Neuronal stem cell (in vitro differentiated cells): ENCODE results near the gene BAZ1A.

Source experiments
- DNase-seq: peaks from one replicate; pipeline ENCODE4 v3.0.0-alpha.2; 2013; ENCODE audit warnings: low spot score
- H2AFZ ChIP-seq: one replicate; pipeline ENCODE4 v1.6.1; 2013; ENCODE audit warnings: mild to moderate bottlenecking, low read length, inconsistent platforms
- H2AK5ac ChIP-seq: 2 replicates; pipeline ENCODE4 v1.6.1; 2013; ENCODE audit warnings: low read depth, mild to moderate bottlenecking, inconsistent platforms, low read length, moderate library complexity, mixed read lengths
- H2BK120ac ChIP-seq: 2 replicates; pipeline ENCODE4 v1.6.1; 2013; ENCODE audit warnings: low read depth, mild to moderate bottlenecking, inconsistent platforms, low read length, moderate library complexity, mixed read lengths
- H2BK12ac ChIP-seq: one replicate; pipeline ENCODE4 v1.6.1; 2013; ENCODE audit warnings: low read length, inconsistent platforms
- H2BK15ac ChIP-seq: 2 replicates; pipeline ENCODE4 v1.6.1; 2013; ENCODE audit warnings: mild to moderate bottlenecking, low read length, inconsistent platforms, mixed read lengths
- H2BK5ac ChIP-seq: one replicate; pipeline ENCODE4 v1.6.1; 2013; ENCODE audit warnings: inconsistent platforms, mild to moderate bottlenecking, low read length, moderate library complexity
- H3K14ac ChIP-seq: one replicate; pipeline ENCODE4 v1.6.1; 2013; ENCODE audit warnings: low read length, inconsistent platforms
- H3K18ac ChIP-seq: 2 replicates; pipeline ENCODE4 v1.6.1; 2013; ENCODE audit warnings: low read length, inconsistent platforms
- H3K23ac ChIP-seq: 2 replicates; pipeline ENCODE4 v1.6.1; 2013; ENCODE audit warnings: low read depth, mild to moderate bottlenecking, mixed read lengths, low read length, inconsistent platforms; ENCODE audit not compliant: poor library complexity
- H3K27ac ChIP-seq: replicated peaks from 3 replicates; pipeline ENCODE4 v1.5.1; 2013; ENCODE audit warnings: low read length, inconsistent platforms
- H3K27me3 ChIP-seq, 3 experiments: 2 replicates each; pipeline ENCODE4 v1.6.1; 2013; ENCODE audit warnings: low read length in 3 of 3, mild to moderate bottlenecking in 2 of 3, inconsistent platforms in 1 of 3, low read depth in 1 of 3, mixed read lengths in 1 of 3, moderate library complexity in 1 of 3; ENCODE audit not compliant: control insufficient read depth in 3 of 3, insufficient read depth in 3 of 3
- H3K36me3 ChIP-seq, 2 donors: replicated peaks in 1 of 2; 2 replicates each; pipeline ENCODE4 v1.6.1; 2013; ENCODE audit warnings: low read length in 2 of 2; ENCODE audit not compliant: control insufficient read depth in 2 of 2, insufficient read depth in 2 of 2
- H3K4ac ChIP-seq: 2 replicates; pipeline ENCODE4 v1.6.1; 2013; ENCODE audit warnings: inconsistent platforms, mild to moderate bottlenecking, low read length, moderate library complexity
- H3K4me1 ChIP-seq, 2 donors: 1 replicate in 1 of 2; 2 replicates in 1 of 2; pipeline ENCODE4 v1.6.1; 2013; ENCODE audit warnings: low read length in 2 of 2, low read depth in 1 of 2; ENCODE audit not compliant: control insufficient read depth in 2 of 2, insufficient read depth in 1 of 2
- H3K4me2 ChIP-seq: one replicate; pipeline ENCODE4 v1.6.1; 2013; ENCODE audit warnings: mild to moderate bottlenecking, low read length, inconsistent platforms; ENCODE audit not compliant: insufficient read depth, poor library complexity, severe bottlenecking
- H3K4me3 ChIP-seq, 2 donors: 2 replicates each; pipeline ENCODE4 v1.5.1; 2013; ENCODE audit warnings: low read length in 2 of 2, mild to moderate bottlenecking in 2 of 2, inconsistent platforms in 1 of 2, moderate library complexity in 1 of 2
- H3K79me1 ChIP-seq: one replicate; pipeline ENCODE4 v1.6.1; 2013; ENCODE audit warnings: low read depth, mild to moderate bottlenecking, inconsistent platforms, low read length, moderate library complexity
- H3K9ac ChIP-seq: one replicate; pipeline ENCODE4 v1.6.1; 2013; ENCODE audit warnings: mild to moderate bottlenecking, low read depth, low read length, inconsistent platforms; ENCODE audit not compliant: poor library complexity
- H3K9me3 ChIP-seq, 2 donors: replicated peaks in 1 of 2; 2 replicates each; pipeline versions ENCODE3 to v1.6.1; 2013; ENCODE audit warnings: low read length in 2 of 2, mild to moderate bottlenecking in 2 of 2, inconsistent platforms in 1 of 2, low read depth in 1 of 2, mixed read lengths in 1 of 2, moderate library complexity in 1 of 2; ENCODE audit not compliant: control insufficient read depth in 2 of 2, insufficient read depth in 1 of 2
- H4K8ac ChIP-seq: one replicate; pipeline ENCODE4 v1.6.1; 2013; ENCODE audit warnings: low read depth, mild to moderate bottlenecking, inconsistent platforms, low read length, moderate library complexity
- H4K91ac ChIP-seq: one replicate; pipeline ENCODE4 v1.6.1; 2013; ENCODE audit warnings: low read length, low read depth, mild to moderate bottlenecking, inconsistent platforms; ENCODE audit not compliant: poor library complexity
- whole genome bisulfite sequencing, 2 donors: extraction: QIAGEN DNeasy Blood & Tissue Kit; methylation state at CpG; one replicate each; pipeline ENCODE4 v1.1.7; 2013; ENCODE audit warnings: missing lambda C conversion rate in 2 of 2, mixed read lengths in 1 of 2; ENCODE audit not compliant: insufficient read length in 2 of 2, insufficient replicate concordance in 1 of 2; ENCODE audit errors: extremely low coverage in 2 of 2; 5-methylcytosine and 5-hydroxymethylcytosine counted together

Gene BAZ1A

GRCh38 chr14:34754687-34755086 is 120.5 kb downstream of the BAZ1A start:
- no peaks in the 10 kb centered on the region for H3K79me1 ChIP-seq
- H3K4me2 ChIP-seq = no peak overlapping the region
- no peaks in the 10 kb centered on the region for H3K9me3 ChIP-seq
- no peak overlapping the region for H2AK5ac ChIP-seq
- no CpG with 5 or more reads among the region's 1 CpG for WGBS, 2 donors
- H3K36me3 ChIP-seq = peaks cover 2 to 68% of the 10 kb centered on the region in 2 donors
- no peaks in the 10 kb centered on the region for H3K27me3 ChIP-seq
- no peak overlapping the region for H2BK12ac ChIP-seq
- H3K4me3 ChIP-seq = no peak overlapping the region
- no peak overlapping the region for H3K14ac ChIP-seq
- H2BK5ac ChIP-seq = no peak overlapping the region
- H2AFZ ChIP-seq = no peak overlapping the region
- no peak overlapping the region for H2BK15ac ChIP-seq
- no peak overlapping the region for H3K27ac ChIP-seq
- no peak overlapping the region for H2BK120ac ChIP-seq
- H3K18ac ChIP-seq = no peak overlapping the region
- no peak overlapping the region for H3K23ac ChIP-seq
- no peaks in the 10 kb centered on the region for H3K4me1 ChIP-seq
- H4K91ac ChIP-seq = no peak overlapping the region
- no peak overlapping the region for H4K8ac ChIP-seq
- no peak overlapping the region for H3K9ac ChIP-seq
- DNase-seq = no peak
- no peak overlapping the region for H3K4ac ChIP-seq

GRCh38 chr14:34750670-34751069 is 124.5 kb downstream of the BAZ1A start:
- H2AK5ac ChIP-seq = no peak overlapping the region
- H3K23ac ChIP-seq = no peak overlapping the region
- no peak overlapping the region for H2AFZ ChIP-seq
- no peak overlapping the region for H2BK5ac ChIP-seq
- no peak overlapping the region for H2BK12ac ChIP-seq
- no peak overlapping the region for H3K4ac ChIP-seq
- H3K4me2 ChIP-seq = no peak overlapping the region
- no peak overlapping the region for H3K27ac ChIP-seq
- H3K9ac ChIP-seq = no peak overlapping the region
- no peak overlapping the region for H4K8ac ChIP-seq
- no peak overlapping the region for H3K14ac ChIP-seq
- DNase-seq = no peak
- no peak overlapping the region for H2BK120ac ChIP-seq
- H3K36me3 ChIP-seq = peaks cover 0 to 41% of the 10 kb centered on the region in 2 donors
- no peak overlapping the region for H3K4me3 ChIP-seq
- peaks cover 2% of the 10 kb centered on the region for H3K79me1 ChIP-seq
- peaks cover 0 to under 1% of the 10 kb centered on the region in 2 donors for H3K4me1 ChIP-seq
- no peak overlapping the region for H4K91ac ChIP-seq
- no peaks in the 10 kb centered on the region for H3K27me3 ChIP-seq
- H3K9me3 ChIP-seq = no peaks in the 10 kb centered on the region
- no peak overlapping the region for H3K18ac ChIP-seq
- H2BK15ac ChIP-seq = no peak overlapping the region

DNA sequence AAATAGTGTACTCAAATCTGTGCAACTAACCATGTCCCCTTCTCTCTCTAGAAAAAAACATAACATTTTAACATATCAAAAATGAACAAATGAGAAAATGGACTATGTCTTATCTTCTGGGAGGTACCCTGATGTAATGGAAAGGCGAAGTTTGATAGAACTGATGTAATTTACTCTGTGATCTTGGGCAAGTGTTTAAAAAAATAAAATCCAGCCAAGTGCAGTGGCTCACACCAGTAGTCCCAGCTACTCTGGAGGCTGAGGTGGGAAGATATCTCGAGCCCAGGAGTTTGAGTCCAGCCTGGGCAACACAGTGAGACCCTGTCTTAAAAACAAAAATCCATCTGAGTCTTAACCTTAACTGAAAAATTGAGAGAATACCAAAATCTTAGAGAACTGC is 124.9 kb downstream of the BAZ1A start:
- H2BK15ac ChIP-seq = no peak overlapping the region
- H3K36me3 ChIP-seq = peaks cover 0 to 37% of the 10 kb centered on the region in 2 donors
- no peak overlapping the region for H3K23ac ChIP-seq
- H3K4ac ChIP-seq = no peak overlapping the region
- no peak overlapping the region for H2BK12ac ChIP-seq
- no peak overlapping the region for H3K14ac ChIP-seq
- H3K18ac ChIP-seq = no peak overlapping the region
- no peak overlapping the region for H3K27ac ChIP-seq
- H2BK120ac ChIP-seq = no peak overlapping the region
- peaks cover 2% of the 10 kb centered on the region for H3K79me1 ChIP-seq
- H2BK5ac ChIP-seq = no peak overlapping the region
- no peak for DNase-seq
- H4K91ac ChIP-seq = no peak overlapping the region
- no peak overlapping the region for H3K4me3 ChIP-seq
- peaks cover 0 to 3% of the 10 kb centered on the region in 2 donors for H3K4me1 ChIP-seq
- WGBS, 2 donors = no CpG with 5 or more reads among the region's 2 CpGs
- H3K4me2 ChIP-seq = no peak overlapping the region
- no peak overlapping the region for H3K9ac ChIP-seq
- H4K8ac ChIP-seq = no peak overlapping the region
- no peaks in the 10 kb centered on the region for H3K9me3 ChIP-seq
- H3K27me3 ChIP-seq = no peaks in the 10 kb centered on the region
- H2AFZ ChIP-seq = no peak overlapping the region
- H2AK5ac ChIP-seq = no peak overlapping the region

DNA sequence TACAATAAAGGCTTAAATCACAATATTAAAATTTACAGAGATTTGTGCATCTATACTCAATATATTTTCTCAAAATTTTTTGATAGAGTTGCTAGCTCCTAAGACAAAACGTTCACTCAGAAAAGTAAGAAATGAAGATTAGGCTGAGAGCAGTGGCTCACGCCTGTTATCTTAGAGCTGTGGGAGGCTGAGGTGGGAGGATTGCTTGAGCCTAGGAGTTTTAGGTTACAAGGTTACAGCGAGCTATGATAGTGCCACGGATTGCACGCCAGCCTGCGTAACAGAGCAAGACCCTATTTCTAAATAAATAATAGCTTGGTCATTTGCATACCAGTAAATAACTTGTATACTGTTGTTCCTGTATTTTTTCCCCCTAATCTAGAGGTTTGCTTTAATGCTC is 125.8 kb downstream of the BAZ1A start:
- Histone ChIP-seq H3K79me1 (peaks cover 2% of the 10 kb centered on the region), H3K27me3 (no peaks in the 10 kb centered on the region), H2BK120ac (no peak overlapping the region), H4K8ac (no peak overlapping the region), H3K23ac (no peak overlapping the region), H3K27ac (no peak overlapping the region), H4K91ac (no peak overlapping the region), H3K4ac (no peak overlapping the region), H2BK5ac (no peak overlapping the region), H3K18ac (no peak overlapping the region), H3K36me3 (peaks cover 0 to 28% of the 10 kb centered on the region in 2 donors), H2AK5ac (no peak overlapping the region), H3K9ac (no peak overlapping the region), H3K4me2 (no peak overlapping the region), H3K4me1 (peaks cover 0 to 3% of the 10 kb centered on the region in 2 donors), H2BK12ac (no peak overlapping the region), H3K4me3 (no peak overlapping the region), H2AFZ (no peak overlapping the region), H3K14ac (no peak overlapping the region), H2BK15ac (no peak overlapping the region), H3K9me3 (no peaks in the 10 kb centered on the region)
- WGBS, 2 donors = no CpG with 5 or more reads among the region's 6 CpGs
- no peak for DNase-seq
